ENCODE results near the gene KIR3DL1. TPM values are rescaled to one million over a fixed set of nuclear protein-coding genes. Genes with fewer than 3 reads are reported as not detected.

KIR3DL1 gene
- total RNA-seq, 1 donor from 2014 or later: not detected

GRCh38 chr19:54873990-54874389, 57.7 kb downstream of the KIR3DL1 start, which contains the start of gene FCAR:
TSS of gene FCAR (plus strand) at chr19:54874235. CDS start at chr19:54874290, 55 bp downstream.
- Mint-ChIP-seq H3K4me3 (ENCODE audit: unreplicated experiment) (no peak within 1 kb of the TSS), H3K9me3 (ENCODE audit: unreplicated experiment) (peaks cover 24% of the 10 kb centered on the region), H3K27me3 (ENCODE audit: unreplicated experiment) (no peaks in the 10 kb centered on the region), H3K4me1 (ENCODE audit: unreplicated experiment) (no peaks in the 10 kb centered on the region), H3K36me3 (ENCODE audit: unreplicated experiment) (no peaks in the 10 kb centered on the region), H3K27ac (ENCODE audit: unreplicated experiment) (no peak within 1 kb of the TSS)
- no peak for TF ChIP-seq CTCF (IDR thresholded peaks at IDR 0.05)
- no peak for DNase-seq (ENCODE audit: extremely low spot score, unreplicated experiment)

- Mint-ChIP-seq H3K27ac (ENCODE audit: unreplicated experiment) (no peak overlapping the region), H3K4me1 (ENCODE audit: unreplicated experiment) (no peaks in the 10 kb centered on the region), H3K27me3 (ENCODE audit: unreplicated experiment) (no peaks in the 10 kb centered on the region), H3K9me3 (ENCODE audit: unreplicated experiment) (peaks cover 28% of the 10 kb centered on the region), H3K36me3 (ENCODE audit: unreplicated experiment) (no peaks in the 10 kb centered on the region), H3K4me3 (ENCODE audit: unreplicated experiment) (no peak overlapping the region)
- DNase-seq (ENCODE audit: extremely low spot score, unreplicated experiment): no peak
- TF ChIP-seq CTCF (IDR thresholded peaks at IDR 0.05): no peak
These were observed 59.2 kb downstream of the KIR3DL1 start for GRCh38 chr19:54875506-54875905.

GRCh38 chr19:54877471-54877870, 61.2 kb downstream of the KIR3DL1 start:
- no peak for TF ChIP-seq CTCF (IDR thresholded peaks at IDR 0.05)
- Mint-ChIP-seq H3K4me3 (ENCODE audit: unreplicated experiment) (no peak overlapping the region), H3K27me3 (ENCODE audit: unreplicated experiment) (no peaks in the 10 kb centered on the region), H3K4me1 (ENCODE audit: unreplicated experiment) (no peaks in the 10 kb centered on the region), H3K27ac (ENCODE audit: unreplicated experiment) (no peak overlapping the region), H3K9me3 (ENCODE audit: unreplicated experiment) (peaks cover 19% of the 10 kb centered on the region), H3K36me3 (ENCODE audit: unreplicated experiment) (no peaks in the 10 kb centered on the region)
- DNase-seq (ENCODE audit: extremely low spot score, unreplicated experiment): no peak

Other genes with a start within 250 kb of the KIR3DL1 start
- gene LILRA2, start 242.7 kb upstream of the KIR3DL1 start, total RNA-seq: not detected in 2 replicates
- not detected in 2 replicates for gene LILRA1, start 222.8 kb upstream of the KIR3DL1 start, total RNA-seq
- not detected in 2 replicates for gene LILRB1, start 186.0 kb upstream of the KIR3DL1 start, total RNA-seq
- gene LILRB4, start 153.5 kb upstream of the KIR3DL1 start, total RNA-seq: not detected in 2 replicates
- not detected in 2 replicates for gene KIR3DL3, start 92.0 kb upstream of the KIR3DL1 start, total RNA-seq
- not detected in 2 replicates for gene KIR2DL3, start 78.0 kb upstream of the KIR3DL1 start, total RNA-seq
- gene KIR2DL1, start 46.7 kb upstream of the KIR3DL1 start, total RNA-seq: not detected in 2 replicates
- not detected in 2 replicates for gene KIR2DL4, start 12.9 kb upstream of the KIR3DL1 start, total RNA-seq
- gene KIR2DS4, start 16.2 kb downstream of the KIR3DL1 start, total RNA-seq: not detected in 2 replicates
- not detected in 2 replicates for gene KIR3DL2, start 34.0 kb downstream of the KIR3DL1 start, total RNA-seq
- gene FCAR, start 57.8 kb downstream of the KIR3DL1 start, total RNA-seq: not detected in 2 replicates
- gene NCR1, start 89.7 kb downstream of the KIR3DL1 start, total RNA-seq: not detected in 2 replicates
- gene NLRP7, start 131.1 kb downstream of the KIR3DL1 start, total RNA-seq: not detected in 2 replicates
- gene NLRP2, start 149.9 kb downstream of the KIR3DL1 start, total RNA-seq: 13.6 and 16.9 TPM in 2 replicates
- 0.32 TPM in 1 of 2 replicates, not detected in the other for gene GP6, start 221.8 kb downstream of the KIR3DL1 start, total RNA-seq
- 13.0 and 15.1 TPM in 2 replicates for gene RDH13, start 246.7 kb downstream of the KIR3DL1 start, total RNA-seq

Data from osteocyte (in vitro differentiated cells).